Effector CD4-positive, alpha-beta T cell (primary cell): ENCODE measurements around the gene CPED1.
"Not testable (repeated sequence)": the region's sequence is repeated elsewhere in the genome, so short reads cannot be mapped to it uniquely, and the experiment has no call there.

ENCODE experiments used
- DNase-seq: peaks from one replicate; pipeline ENCODE4 v3.0.0-alpha.2; 2020

Gene CPED1

DNA sequence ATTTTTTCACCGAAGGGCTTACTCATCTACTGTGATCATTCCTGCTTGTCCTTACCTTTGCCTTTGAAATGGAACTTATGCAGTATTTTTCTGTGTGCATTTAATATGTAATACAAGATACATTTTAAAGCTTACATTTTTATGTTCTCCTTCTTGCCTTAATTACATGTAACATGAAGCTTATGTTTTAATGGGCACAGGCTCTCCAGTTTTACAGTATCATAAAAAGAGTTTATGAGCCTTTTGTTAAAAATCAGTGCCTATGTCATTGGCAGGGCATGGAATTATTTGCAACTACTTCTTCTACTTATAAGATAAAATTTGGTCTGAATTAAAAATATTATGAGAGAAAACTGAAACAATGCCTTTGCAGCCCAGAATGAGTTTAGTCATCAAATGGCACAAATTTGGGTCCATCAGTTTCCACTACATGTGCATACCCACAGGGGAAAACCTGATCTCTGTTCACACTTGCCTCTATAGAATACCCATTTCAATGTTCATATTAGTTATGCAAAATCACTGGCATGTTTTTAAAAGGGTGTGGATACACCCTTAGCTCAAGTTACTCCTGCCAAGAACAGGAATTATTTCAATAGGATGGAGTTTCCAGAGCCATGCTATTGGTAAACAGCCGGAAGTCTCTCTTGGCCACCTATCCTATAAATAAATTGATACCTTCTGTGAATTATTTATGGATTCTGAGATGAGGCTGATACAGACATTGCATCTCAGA, 312.3 kb downstream of the CPED1 start:
- DNase-seq: no peak

DNA sequence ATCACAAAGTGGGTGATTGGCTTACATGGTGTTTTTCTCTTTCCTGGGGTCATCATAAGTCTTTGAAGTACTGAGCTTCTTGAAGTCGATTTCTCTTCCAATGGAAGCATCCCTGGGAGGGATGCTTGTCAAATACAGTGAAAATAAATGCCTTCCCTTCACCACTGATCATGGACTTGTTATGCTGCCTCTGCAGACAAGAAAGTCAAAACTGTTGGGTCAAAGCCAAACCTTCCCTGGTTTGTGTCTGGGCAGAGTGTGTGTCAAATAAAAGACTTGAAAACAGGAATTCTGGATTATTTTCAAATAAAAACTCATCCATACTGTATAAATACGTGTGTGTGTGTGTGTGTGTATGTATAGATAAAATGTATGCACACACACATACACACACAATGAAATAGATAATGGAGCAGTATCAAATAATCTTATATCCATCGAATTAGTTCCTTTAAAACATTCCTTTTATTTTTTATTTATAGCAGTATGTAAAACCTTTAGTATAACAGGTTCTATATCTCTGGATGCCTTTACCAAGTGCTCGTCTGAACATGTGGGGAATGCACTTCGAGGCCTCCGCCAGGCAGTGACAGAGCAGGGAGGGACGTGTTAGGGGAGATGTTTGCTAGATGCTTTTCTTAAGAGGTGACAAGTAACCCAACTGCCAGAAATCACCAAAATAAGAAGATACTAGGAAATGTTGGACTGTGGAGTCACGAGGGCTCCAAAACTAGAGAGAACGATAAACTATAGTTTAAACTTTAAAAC, 313.1 kb downstream of the CPED1 start:
- DNase-seq: no peak

DNA sequence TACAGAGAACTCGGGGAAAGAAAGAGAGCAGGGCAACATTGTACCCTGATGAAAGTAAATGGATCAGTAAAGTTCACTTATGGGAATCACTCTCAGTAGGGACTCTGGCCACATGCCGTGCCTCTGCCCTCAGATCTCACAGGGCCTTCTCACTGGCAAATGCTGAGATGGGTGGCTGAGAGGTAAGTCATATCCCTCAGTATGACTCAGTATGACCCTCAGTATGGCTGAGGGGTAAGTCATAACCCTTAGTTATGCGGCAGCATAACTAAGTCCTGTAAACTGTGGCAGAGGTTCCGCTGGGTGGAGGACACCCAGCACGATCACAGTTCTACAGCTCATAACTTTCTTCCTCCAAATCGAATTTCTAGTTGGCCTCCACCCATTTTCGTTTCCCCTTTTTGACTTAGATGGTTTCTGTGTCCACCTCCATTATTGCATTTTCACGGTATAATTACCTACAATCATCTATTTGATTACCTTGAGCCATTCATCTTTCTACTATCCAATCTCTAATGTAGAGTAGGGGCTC, 313.8 kb downstream of the CPED1 start:
- no peak for DNase-seq

DNA sequence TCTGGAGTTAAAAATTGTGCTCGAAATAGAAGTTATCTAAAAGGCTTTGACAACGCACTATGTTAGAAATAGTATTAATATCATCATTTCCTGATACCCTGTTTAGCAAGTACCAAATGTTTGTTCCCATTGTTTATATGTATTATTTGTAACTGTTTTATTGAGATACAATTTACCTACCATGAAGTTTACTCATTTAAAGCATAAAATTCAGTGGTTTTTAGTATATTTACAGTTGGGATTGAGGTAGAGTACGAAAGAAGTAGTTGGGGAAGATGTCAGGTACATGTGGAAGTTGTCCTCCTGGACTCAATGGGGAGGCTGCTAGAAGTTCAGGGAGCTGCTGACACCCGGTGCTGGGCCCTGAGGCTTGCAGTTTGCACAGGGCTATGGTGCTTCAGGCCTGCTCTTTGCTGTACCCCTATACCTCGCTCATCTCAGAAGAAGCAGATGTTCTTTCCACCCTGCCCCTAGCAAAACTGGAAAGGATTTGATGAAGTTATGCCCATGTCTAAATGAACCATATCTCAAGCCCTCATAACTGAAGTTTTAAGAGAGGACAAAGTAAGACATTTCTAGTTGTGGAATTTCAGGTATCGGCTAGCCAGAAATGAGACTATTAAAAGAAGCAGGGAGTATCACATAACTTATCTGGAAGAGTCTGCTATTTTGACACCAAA, 315.1 kb downstream of the CPED1 start:
- DNase-seq: no peak

DNA sequence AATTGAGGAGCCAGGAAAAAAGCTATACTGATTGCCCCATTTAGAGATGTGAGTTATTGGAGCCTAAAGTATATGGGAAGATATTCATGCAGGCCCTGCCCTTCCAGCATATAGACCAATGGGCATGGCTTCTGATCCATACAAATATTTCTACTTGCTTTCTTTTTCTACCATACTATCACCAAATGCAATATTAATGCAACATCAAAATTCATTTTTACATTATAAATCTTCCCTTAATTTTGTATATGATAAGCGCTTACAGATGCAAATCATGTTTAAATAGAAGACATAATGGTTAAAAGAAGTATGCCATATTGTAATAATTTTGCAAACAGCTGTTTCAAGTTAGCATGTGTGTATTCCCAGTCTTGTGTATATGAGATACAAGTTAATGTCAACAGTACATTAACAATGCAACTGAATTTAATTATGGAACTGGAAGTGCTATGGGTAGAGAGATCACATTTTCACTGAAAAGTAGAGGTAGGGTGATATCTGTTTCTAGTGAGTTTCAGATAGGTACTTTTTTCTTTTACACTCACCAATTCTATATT, 315.7 kb downstream of the CPED1 start:
- no peak for DNase-seq

DNA sequence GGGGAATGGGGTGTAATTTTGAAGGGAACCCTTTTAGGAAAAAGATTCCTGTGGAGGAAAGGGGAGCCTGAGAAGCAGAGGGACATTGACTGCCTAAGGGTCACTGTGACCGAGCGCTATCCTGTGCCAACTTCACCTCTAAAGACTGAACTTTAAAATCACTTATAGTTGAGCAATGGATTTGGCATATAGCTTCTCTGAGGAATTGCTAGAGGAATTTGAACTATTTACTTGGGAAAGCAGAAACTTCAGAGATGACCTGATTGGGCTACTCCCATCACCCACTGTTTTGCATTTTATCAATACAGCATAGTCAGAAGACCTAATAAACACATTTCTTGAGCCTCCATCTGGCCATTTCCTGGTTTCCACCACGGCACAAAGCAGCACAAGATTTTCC, 316.6 kb downstream of the CPED1 start:
- DNase-seq: no peak

DNA sequence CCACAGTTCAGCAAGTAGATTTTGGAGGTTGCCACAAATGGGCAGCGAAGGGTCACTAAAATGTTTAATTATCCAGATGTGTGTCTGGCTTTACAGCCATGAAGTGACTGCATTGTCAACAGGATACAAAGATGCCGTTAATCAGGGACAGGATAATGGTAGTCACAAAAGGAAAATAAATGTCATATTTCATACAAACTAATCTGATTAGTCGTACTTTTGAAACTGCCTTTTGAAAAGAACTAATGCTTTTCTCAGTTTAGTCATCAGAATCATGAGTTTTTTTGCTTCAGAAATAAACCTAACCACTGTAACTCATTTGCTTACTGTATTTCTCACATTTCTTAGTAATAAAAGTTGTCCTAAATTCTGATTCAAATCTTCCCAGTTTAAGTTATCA, 318.1 kb downstream of the CPED1 start:
- DNase-seq: no peak

DNA sequence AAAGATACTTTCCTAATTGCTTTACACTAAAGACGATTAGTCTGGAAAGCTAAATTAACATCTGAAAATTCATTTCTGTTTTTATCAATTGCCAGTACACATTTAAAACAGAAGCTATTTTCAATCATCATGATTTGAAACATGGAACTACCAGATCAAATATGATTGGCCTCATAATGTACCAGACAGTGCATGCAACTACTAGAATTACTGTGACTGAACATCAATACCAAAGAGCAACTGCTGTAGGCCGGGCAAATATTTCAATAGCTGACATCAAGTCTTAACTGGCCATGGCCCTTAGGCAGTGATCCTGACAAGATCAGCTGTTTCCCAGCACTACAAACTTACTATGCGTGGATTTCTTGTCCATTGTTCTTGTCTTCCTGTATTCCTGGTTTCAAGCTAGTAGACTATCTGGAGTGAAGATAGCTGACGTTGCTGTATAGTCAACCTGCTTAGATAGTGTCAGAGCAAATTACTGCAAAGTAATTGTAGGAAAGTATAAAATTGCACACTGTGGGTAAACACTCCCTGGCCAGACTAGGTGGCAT, 318.6 kb downstream of the CPED1 start:
- no peak for DNase-seq

DNA sequence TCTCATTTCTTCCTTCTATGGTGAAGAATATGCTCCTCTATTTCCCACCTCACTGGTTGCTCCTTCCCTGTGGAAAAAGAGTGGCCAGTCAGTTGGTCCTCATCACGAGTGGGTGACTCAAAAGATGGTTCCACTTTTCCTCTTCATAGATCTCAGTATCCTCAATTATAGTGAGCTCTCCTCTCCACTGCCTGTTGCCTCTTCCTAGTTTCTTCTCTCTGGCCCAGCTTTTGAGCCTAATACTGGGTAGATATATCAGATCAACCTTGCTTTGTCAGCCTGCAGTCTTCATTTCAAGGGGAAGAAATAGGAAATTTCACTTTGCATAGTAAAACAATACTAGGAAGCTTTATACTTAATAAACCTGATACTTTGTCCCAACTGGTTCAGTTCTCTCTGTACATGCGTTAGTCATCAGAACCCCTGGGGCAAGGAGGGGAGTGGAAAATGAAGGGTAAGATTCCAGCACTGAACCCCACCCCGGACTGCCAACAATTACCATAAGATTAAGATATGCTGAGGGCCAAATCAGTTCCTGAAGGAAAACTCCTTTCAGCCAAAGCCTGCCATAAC, 324.8 kb downstream of the CPED1 start:
- no peak for DNase-seq

DNA sequence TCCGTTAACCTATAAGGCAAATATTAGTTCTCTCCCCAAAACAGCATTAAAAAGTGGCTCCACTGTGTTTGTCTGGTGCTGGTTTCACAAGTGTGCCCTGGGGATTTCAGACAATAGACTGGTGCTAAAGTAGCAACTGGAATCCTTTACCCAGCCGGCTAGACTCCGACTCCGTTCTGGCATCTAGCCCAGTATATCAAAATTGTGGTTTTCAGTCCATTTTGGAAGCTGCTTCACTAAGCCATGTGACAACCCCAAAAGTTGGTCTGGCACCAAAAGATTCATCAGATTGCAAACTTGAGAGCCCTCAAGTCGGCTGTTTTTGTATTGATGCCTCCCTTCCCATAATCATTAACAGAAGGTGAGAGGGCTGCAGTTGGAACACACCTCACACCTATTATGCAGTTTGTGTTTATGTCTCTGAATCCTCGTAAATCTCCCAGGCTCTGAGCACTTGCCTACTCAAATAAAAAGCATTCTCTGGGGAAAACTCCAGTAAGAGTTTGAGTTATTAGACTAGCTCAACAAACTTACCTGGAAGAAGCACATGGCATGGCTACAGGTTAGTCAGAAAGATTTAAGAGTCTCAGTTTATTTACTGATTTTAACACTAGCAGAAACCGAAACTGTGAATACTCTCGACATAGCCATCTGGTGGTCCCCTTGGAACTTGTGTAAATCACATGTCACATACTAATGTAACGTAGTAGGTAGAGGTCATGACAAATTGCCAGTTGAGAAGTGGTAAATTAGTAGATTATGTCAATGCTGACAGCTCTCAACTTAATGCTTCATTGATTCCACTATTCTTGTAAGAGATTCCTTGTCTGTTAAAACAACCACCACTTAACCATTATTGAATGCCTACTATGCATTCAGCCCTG, 325.5 kb downstream of the CPED1 start:
- DNase-seq: no peak

DNA sequence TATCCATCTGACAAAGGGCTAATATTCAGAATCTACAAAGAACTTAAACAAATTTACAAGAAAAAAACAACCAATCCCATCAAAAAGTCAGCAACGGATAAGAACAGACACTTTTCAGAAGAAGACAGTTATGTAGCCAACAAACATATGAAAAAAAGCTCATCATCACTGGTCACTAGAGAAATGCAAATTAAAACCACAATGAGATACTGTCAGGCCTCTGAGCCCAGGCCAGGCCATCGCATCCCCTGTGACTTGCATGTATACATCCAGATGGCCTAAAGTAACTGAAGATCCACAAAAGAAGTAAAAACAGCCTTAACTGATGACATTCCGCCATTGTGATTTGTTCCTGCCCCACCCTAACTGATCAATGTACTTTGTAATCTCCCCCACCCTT, 326.7 kb downstream of the CPED1 start:
- DNase-seq: not testable (repeated sequence)

DNA sequence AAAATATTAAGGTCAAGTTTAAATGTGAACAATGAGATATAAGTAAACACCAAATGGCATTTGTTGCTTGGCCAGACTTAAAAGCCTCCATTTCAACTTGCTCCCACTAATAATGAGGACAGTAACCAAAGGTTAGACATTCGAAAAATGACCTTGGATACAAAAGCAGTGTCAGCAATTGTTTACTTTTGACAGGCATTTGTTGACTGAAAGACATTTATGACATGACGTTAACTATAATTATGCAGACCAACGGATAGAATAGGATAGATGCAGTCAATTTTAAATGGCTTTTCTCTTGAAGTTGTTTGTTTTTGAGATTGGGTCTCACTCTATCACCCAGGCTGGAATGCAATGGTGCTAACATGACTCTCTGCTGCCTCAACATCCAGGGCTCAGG, 333.9 kb downstream of the CPED1 start:
- DNase-seq: no peak

DNA sequence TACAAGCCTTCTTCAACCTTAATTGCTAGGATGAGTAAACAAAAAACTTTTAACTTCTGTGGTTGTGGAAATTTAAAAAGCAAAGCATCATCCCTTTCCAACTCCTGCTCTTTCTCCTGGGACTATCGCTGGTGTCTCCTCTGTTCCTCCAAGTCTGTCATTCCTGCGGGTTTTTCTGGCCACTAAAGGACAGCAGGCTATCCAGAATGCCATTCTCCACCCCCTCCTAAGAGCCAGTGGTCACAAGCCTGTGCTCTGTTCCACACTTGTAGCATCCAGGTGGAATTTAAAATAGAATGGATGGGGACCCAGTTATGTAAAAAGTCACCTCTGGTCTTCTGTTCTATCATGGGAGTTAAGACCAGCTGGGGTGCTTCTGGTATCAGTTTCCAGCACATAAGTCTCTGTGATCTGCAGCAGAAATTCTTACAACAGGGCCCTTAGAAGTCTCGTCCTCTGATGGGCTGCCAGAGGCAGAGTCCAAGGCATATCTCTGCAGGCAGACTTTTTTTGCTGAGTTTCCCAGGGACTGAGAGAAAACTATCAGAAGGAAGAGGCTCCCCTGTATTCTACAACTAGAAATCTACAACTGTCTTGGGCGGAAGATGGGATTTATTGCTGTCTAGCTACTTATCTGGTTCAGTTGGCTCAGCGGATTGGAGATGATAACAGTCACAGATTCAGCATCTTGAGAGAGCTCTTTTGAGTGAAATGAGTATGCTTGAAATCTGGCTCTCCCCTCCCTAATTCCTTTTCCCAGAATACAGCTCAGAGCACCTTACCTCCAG, 335.2 kb downstream of the CPED1 start:
- DNase-seq: no peak

DNA sequence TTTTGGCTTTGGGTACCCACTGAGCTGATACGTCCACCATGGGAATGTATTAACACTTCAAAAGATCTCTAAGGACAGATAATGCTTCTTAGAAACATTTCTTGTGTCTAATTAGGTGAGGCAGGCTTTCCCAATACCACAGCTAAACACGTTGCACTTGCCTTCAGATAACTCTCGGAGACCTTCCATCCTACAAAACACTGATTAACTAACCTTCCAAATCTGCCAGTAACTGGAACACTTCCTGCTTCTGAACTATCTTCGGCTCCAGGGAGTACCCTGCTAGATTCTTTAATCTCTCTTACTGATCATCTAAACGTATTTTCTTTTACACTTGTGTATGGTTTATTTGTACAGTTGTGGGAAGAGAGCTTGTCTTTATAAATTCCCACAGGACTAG, 339.2 kb downstream of the CPED1 start:
- no peak for DNase-seq

DNA sequence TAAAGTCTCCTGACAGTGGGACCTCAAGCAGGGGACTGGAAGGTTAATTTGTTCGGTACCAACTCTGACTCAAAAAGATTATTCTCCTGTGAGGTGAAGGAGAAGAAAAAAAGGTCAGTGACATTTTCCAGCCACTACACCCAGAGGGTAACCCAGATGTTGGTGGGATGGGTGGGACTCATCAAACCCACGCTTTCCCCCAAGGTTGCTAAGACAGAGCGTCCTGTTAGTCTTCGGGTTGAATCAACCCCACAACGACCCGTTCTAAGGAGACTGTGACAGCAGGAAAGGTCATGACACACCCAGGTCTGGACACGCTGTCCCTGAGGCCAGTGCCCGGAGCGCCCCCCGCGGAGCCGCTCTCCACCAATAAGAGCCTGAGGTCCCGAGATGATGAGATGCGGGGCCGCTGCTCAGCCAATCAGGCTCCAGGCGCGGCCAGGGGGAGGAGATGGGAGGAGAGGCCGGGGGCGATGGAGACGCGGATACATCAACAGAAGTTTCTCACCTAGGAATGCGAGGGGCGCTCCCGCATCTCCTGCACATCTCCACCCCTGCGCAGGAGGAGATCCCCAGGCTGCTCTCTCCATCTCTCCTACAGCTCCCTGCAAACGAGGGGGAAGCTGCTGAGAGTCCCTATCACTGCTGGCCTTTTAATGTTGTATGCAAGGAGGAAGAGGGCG, 340.1 kb downstream of the CPED1 start, which contains the start of gene WNT16:
Gene WNT16 (plus strand): TSS at position 493 of the 683 bp plus-strand sequence. CDS start 293 bp downstream, outside the sequence.
- no peak for DNase-seq

DNA sequence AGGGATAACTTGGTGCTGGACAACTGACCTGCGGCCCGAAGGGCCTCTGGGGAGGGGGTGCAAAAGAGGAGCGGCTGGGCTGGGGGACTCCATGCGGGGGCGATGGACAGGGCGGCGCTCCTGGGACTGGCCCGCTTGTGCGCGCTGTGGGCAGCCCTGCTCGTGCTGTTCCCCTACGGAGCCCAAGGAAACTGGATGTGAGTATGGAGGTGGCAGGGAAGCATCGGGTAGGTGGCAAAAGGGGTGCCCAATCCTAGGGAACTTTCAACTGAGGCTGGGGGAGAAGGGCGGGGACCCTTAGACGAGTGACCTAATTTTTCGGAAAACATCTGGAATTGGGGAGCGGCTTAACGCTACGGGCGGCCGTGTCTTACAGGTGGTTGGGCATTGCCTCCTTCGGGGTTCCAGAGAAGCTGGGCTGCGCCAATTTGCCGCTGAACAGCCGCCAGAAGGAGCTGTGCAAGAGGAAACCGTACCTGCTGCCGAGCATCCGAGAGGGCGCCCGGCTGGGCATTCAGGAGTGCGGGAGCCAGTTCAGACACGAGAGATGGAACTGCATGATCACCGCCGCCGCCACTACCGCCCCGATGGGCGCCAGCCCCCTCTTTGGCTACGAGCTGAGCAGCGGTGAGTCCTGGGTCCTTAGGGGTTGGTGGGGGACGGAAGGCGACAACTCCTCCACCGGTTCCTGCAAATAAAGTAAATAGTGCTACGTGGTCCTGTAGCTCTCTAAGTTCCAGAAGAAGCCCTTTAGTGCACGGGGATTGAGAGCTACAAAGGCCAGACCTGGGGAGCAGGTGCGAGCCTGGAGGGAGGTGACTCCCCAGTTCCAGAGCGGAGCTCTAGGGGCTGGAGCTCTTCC, 340.9 kb downstream of the CPED1 start:
- DNase-seq: no peak

DNA sequence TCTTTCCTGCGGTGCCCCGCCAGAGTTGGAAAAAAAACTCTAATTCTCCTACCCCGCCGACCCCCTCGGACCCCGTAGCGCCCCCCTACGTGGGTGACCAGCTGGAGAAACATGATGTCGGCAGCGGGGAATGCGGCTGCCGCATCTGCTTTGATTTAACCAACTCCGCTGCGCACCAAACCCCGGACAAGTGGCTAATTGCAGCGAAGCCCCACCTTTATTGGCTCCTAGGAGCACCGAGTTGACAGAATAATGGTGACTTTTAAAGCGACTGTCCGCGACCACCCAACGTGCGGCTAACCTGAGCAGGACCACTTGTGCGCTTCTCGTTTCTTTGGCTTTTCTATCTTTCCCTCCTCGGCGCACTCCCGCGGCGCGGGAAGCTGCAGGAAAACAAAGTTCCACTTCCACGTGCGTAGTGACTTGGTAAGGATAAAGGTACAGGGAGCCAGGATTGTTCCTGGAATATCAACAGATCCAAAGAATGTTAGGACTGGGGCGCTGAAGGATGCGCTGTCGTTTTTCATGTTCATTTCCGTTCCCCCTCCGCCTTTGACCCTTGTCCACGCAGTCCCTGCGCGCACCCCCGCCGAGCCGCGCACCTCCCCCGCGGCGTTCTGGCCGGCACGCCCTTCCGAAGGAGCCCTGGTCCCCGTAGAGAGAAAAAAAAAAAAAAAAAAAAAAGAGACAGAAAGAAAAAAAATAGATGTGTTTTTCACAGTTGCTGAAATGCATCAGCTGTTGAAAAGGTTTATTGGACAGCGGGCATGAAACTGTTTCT, 341.7 kb downstream of the CPED1 start:
- no peak for DNase-seq

DNA sequence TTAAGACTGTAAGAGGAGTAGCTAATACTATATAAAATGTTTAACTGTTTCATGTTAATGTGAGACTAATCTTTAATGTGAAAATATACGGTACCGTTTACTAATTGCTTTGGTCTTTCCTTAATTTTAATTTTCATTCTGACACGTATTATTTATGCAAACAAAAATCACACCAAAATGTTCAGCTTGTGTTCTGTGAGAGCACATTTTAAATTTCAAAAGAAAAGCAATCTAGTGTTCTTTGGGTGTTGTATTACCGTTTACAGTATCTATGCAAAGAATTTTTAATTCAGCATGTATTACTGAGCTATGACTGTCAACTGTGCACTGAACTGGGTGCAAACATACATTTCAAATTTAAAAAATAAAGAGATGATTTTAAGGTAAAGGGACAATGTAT, 342.5 kb downstream of the CPED1 start:
- DNase-seq: no peak
